Astrocyte (in vitro differentiated cells and primary cell): ENCODE results near the gene ATP8A1. TPM values are rescaled to one million over a fixed set of nuclear protein-coding genes. Genes with fewer than 3 reads are reported as not detected.
A peak's percentile ranks its signal among the peaks of the same experiment; 100 is the strongest.

Source experiments
- DNase-seq: peaks from one replicate; pipeline ENCODE4 v3.0.0-alpha.2; 2010; ENCODE audit warnings: low read depth
- FAIRE-seq: peaks from 2 replicates; lab custom pipeline; 2011; peaks lifted over from hg19 to GRCh38; lab: Jason Lieb, UNC
- H2AFZ ChIP-seq: 2 replicates; pipeline ENCODE4 v1.6.0; 2012; ENCODE audit warnings: low read depth, low read length, inconsistent platforms
- H3K27ac ChIP-seq: 2 replicates; pipeline ENCODE4 v1.5.1; 2011; ENCODE audit warnings: low read depth, low read length, inconsistent platforms
- H3K27me3 ChIP-seq: 2 replicates; pipeline ENCODE4 v1.6.0; 2011; ENCODE audit warnings: low read length, inconsistent platforms; ENCODE audit not compliant: insufficient read depth
- H3K36me3 ChIP-seq: 2 replicates; pipeline ENCODE4 v1.5.1; 2011; ENCODE audit warnings: low read length, inconsistent platforms; ENCODE audit not compliant: insufficient read depth
- H3K4me1 ChIP-seq: 2 replicates; pipeline ENCODE4 v1.5.1; 2011; ENCODE audit warnings: low read length, inconsistent platforms; ENCODE audit not compliant: insufficient read depth
- H3K4me2 ChIP-seq: 2 replicates; pipeline ENCODE4 v1.6.0; 2012; ENCODE audit warnings: low read length, inconsistent platforms
- H3K4me3 ChIP-seq: 2 replicates; pipeline ENCODE4 v1.5.1; 2011; ENCODE audit warnings: low read depth, mild to moderate bottlenecking, low read length, inconsistent platforms; ENCODE audit not compliant: insufficient read depth
- H3K79me2 ChIP-seq: 2 replicates; pipeline ENCODE4 v1.6.0; 2012; ENCODE audit warnings: mild to moderate bottlenecking, low read length, inconsistent platforms; ENCODE audit not compliant: insufficient read depth
- H3K9ac ChIP-seq: 2 replicates; pipeline ENCODE4 v1.6.0; 2012; ENCODE audit warnings: mild to moderate bottlenecking, low read length, inconsistent platforms
- H3K9me3 ChIP-seq: 2 replicates; pipeline ENCODE4 v1.5.1; 2012; ENCODE audit warnings: low read depth, mild to moderate bottlenecking, low read length, inconsistent platforms; ENCODE audit not compliant: insufficient read depth
- H4K20me1 ChIP-seq: 2 replicates; pipeline ENCODE4 v1.6.0; 2012; ENCODE audit warnings: low read length, inconsistent platforms; ENCODE audit not compliant: insufficient read depth
- H3K27ac Mint-ChIP-seq: one replicate; pipeline ENCODE4 v1.8.0; 2021; ENCODE audit warnings: mild to moderate bottlenecking, mixed read lengths; ENCODE audit not compliant: unreplicated experiment
- H3K27me3 Mint-ChIP-seq: one replicate; pipeline ENCODE4 v1.8.0; 2021; ENCODE audit warnings: low read depth, mixed read lengths; ENCODE audit not compliant: unreplicated experiment
- H3K36me3 Mint-ChIP-seq: one replicate; pipeline ENCODE4 v1.8.0; 2021; ENCODE audit warnings: low read depth, mixed read lengths; ENCODE audit not compliant: unreplicated experiment
- H3K4me1 Mint-ChIP-seq: one replicate; pipeline ENCODE4 v1.8.0; 2021; ENCODE audit warnings: low read depth, mixed read lengths; ENCODE audit not compliant: unreplicated experiment
- H3K4me3 Mint-ChIP-seq: one replicate; pipeline ENCODE4 v1.8.0; 2021; ENCODE audit warnings: mild to moderate bottlenecking, moderate library complexity, mixed read lengths; ENCODE audit not compliant: unreplicated experiment
- H3K9me3 Mint-ChIP-seq: one replicate; pipeline ENCODE4 v1.8.0; 2021; ENCODE audit warnings: mild to moderate bottlenecking, mixed read lengths; ENCODE audit not compliant: unreplicated experiment
- EZH2 ChIP-seq: IDR thresholded peaks from 2 replicates; pipeline ENCODE4 v1.6.1; 2012; ENCODE audit warnings: mild to moderate bottlenecking, low read length, inconsistent platforms; ENCODE audit not compliant: insufficient read depth
- total RNA-seq: library from RNA; stranded (reverse); gene quantifications from 2 replicates; pipeline ENCODE4 v1.2.1, GENCODE V29; 2021
- TF ChIP-seq, protein P1 (sequence below): IDR thresholded peaks from 2 replicates; pipeline ENCODE4 v1.5.1; 2011; ENCODE audit warnings: low read depth, mild to moderate bottlenecking, inconsistent platforms, low read length, moderate library complexity; ENCODE audit not compliant: insufficient read depth

The ATP8A1 gene
- total RNA-seq, 1 donor from 2014 or later = 2.9 TPM

DNA sequence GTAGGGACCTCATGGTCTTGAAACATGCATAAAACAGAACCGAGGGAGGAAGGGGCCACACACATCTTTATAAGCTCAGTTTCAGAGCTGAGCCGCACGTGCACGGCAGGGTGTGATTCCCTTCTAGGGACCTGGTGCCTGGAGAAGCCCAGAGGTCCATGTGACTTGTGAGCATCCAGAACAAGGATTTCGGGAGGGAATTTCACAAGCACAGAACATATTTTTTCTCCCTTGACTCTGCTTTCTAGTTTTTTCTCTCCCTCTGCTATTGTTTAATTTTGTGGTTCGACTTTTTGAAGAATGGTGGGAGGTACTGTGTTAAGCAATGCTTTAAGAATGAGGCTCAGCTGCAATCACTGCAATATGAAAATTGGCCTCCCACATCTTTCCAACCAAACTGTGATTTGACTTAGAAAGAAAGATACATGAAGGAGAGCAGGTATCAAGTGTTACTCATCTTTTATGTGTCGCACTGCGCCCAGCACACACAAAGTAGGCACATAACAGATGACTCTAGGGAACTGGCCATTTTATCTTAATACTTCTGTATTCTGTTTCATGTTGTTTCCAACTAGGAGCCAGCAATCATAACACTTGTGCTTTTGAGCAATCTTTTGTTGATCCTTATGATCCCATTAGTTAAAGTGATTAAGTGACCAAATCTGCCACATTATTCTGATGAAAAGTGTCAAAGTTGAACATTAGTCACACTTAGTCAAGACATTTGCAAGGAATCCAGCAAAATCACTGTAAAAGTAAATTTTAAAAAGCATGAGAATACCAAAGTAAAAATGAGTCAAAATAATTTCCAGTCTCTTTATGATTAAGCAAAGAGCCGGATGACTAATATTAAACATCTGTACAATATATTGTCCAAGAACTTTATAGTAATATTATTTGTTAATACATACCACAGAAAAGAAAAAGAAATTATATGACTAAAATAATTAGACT, 173.2 kb downstream of the ATP8A1 start:
- Histone ChIP-seq H3K27ac (no peak overlapping the region), H3K4me1 (no peaks in the 10 kb centered on the region), H3K4me3 (no peak overlapping the region), H3K9ac (no peak overlapping the region), H3K79me2 (no peaks in the 10 kb centered on the region), H3K36me3 (no peaks in the 10 kb centered on the region), H3K4me2 (no peak overlapping the region), H3K27me3 (no peaks in the 10 kb centered on the region), H4K20me1 (no peaks in the 10 kb centered on the region), H3K9me3 (no peaks in the 10 kb centered on the region), H2AFZ (no peak overlapping the region)
- Mint-ChIP-seq H3K4me1 (peaks cover 5% of the 10 kb centered on the region), H3K36me3 (no peaks in the 10 kb centered on the region), H3K27ac (no peak overlapping the region), H3K27me3 (no peaks in the 10 kb centered on the region), H3K9me3 (no peaks in the 10 kb centered on the region), H3K4me3 (no peak overlapping the region)
- FAIRE-seq (no peak), DNase-seq (peak; percentile 31)
- no peak for TF ChIP-seq EZH2
- TF ChIP-seq, protein P1, sequence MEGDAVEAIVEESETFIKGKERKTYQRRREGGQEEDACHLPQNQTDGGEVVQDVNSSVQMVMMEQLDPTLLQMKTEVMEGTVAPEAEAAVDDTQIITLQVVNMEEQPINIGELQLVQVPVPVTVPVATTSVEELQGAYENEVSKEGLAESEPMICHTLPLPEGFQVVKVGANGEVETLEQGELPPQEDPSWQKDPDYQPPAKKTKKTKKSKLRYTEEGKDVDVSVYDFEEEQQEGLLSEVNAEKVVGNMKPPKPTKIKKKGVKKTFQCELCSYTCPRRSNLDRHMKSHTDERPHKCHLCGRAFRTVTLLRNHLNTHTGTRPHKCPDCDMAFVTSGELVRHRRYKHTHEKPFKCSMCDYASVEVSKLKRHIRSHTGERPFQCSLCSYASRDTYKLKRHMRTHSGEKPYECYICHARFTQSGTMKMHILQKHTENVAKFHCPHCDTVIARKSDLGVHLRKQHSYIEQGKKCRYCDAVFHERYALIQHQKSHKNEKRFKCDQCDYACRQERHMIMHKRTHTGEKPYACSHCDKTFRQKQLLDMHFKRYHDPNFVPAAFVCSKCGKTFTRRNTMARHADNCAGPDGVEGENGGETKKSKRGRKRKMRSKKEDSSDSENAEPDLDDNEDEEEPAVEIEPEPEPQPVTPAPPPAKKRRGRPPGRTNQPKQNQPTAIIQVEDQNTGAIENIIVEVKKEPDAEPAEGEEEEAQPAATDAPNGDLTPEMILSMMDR = no peak

DNA sequence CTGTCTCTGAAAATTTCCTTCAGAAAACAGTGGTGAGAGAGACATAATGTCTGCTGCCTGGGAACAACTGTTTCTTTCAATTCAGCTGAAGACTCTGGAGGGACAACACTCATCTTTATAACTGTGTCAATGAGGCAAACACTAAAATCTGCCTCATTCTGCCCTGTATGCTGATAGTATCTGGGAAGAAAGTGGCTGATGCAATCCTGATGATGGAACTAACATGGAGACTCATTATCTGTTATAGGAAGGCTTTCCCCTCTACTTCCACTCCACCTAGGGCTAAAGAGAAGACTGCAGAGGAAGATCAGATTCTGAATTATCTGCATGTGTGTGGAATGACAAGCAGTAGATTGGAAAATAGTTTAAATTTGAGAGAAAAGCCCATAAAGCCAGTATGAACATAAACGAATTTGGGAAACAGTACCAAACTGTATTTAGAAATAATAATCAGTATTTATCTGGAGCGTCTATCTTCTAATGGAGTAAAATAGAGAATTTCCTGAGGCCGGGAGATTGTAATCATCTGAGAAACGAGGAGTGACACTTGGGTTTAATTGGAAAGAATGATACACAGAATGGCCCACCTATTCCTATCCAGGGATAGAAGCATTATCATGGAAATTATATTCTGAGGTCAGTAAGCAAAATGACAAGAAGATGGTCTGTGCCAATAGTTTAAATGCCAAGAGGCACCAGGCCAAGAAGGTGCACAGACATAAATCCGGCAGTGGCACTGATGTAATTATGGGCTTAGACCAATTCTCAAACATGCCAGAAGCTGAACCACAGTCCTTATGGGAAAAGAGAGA, 174.2 kb downstream of the ATP8A1 start:
- H3K36me3 Mint-ChIP-seq = no peaks in the 10 kb centered on the region
- H4K20me1 ChIP-seq = no peaks in the 10 kb centered on the region
- no peaks in the 10 kb centered on the region for H3K9me3 Mint-ChIP-seq
- no peak overlapping the region for H3K4me3 ChIP-seq
- no peaks in the 10 kb centered on the region for H3K79me2 ChIP-seq
- H3K27ac Mint-ChIP-seq = peak overlapping the region; percentile 81
- no peak overlapping the region for H3K9ac ChIP-seq
- no peaks in the 10 kb centered on the region for H3K4me1 ChIP-seq
- no peak for TF ChIP-seq EZH2
- TF ChIP-seq, protein P1 = no peak
- H3K9me3 ChIP-seq = no peaks in the 10 kb centered on the region
- H3K27ac ChIP-seq = no peak overlapping the region
- no peak overlapping the region for H3K4me2 ChIP-seq
- no peaks in the 10 kb centered on the region for H3K36me3 ChIP-seq
- peaks cover 3% of the 10 kb centered on the region for H3K4me1 Mint-ChIP-seq
- no peaks in the 10 kb centered on the region for H3K27me3 Mint-ChIP-seq
- H2AFZ ChIP-seq = no peak overlapping the region
- no peak overlapping the region for H3K4me3 Mint-ChIP-seq
- no peak for FAIRE-seq
- no peaks in the 10 kb centered on the region for H3K27me3 ChIP-seq
- no peak for DNase-seq
